Kidney epithelial cell (primary cell): ENCODE data around the gene KCNMA1. TPM values are rescaled to one million over a fixed set of nuclear protein-coding genes. Genes with fewer than 3 reads are reported as not detected.

Source experiments
- DNase-seq: peaks from one replicate; pipeline ENCODE4 v3.0.0-alpha.2; 2010; ENCODE audit warnings: low read depth
- H3K27me3 ChIP-seq: 2 replicates; pipeline ENCODE4 v1.6.0; 2011; ENCODE audit warnings: low read length; ENCODE audit not compliant: control insufficient read depth, insufficient read depth
- H3K36me3 ChIP-seq: 2 replicates; pipeline ENCODE4 v1.5.1; 2011; ENCODE audit warnings: low read length; ENCODE audit not compliant: control insufficient read depth, insufficient read depth
- H3K4me3 ChIP-seq: 2 replicates; pipeline ENCODE4 v1.5.1; 2011; ENCODE audit warnings: low read depth, mild to moderate bottlenecking, control low read depth, low read length
- total RNA-seq: library from RNA; depleted of rRNA; stranded (reverse); fragments of >200 nt; gene quantifications from 2 replicates; pipeline ENCODE4 v1.2.3, GENCODE V29; 2015
- TF ChIP-seq, protein P1 (sequence below): IDR thresholded peaks from 2 replicates; pipeline ENCODE4 v1.5.1; 2011; ENCODE audit warnings: mild to moderate bottlenecking, moderate library complexity, low read length, control low read depth, inconsistent platforms; ENCODE audit not compliant: insufficient read depth, poor library complexity, severe bottlenecking

KCNMA1 gene
- total RNA-seq, 1 donor from 2014 or later = 18.9 TPM

DNA sequence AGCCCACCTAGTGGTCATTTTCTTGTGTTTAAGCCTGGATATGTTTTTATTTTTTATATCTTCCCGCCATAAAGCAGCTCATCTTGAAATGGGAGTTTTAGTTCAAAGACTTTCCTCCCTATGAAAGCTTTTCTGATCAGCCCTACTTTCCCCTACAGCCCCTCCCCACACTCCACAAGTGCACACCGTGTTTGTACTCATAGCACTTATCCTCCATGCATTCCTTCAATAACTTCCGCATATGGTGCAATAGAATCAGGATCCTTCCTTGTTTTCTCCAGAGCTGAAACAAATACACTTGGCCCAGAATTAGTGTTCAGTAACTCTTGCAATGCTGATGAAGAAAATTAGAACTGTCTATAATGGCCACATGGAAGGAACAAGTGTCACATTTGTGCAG lies 235.9 kb downstream of the KCNMA1 start:
- H3K4me3 ChIP-seq = no peak overlapping the region
- no peak for DNase-seq
- H3K27me3 ChIP-seq = no peaks in the 10 kb centered on the region
- H3K36me3 ChIP-seq = no peaks in the 10 kb centered on the region
- TF ChIP-seq, protein P1, sequence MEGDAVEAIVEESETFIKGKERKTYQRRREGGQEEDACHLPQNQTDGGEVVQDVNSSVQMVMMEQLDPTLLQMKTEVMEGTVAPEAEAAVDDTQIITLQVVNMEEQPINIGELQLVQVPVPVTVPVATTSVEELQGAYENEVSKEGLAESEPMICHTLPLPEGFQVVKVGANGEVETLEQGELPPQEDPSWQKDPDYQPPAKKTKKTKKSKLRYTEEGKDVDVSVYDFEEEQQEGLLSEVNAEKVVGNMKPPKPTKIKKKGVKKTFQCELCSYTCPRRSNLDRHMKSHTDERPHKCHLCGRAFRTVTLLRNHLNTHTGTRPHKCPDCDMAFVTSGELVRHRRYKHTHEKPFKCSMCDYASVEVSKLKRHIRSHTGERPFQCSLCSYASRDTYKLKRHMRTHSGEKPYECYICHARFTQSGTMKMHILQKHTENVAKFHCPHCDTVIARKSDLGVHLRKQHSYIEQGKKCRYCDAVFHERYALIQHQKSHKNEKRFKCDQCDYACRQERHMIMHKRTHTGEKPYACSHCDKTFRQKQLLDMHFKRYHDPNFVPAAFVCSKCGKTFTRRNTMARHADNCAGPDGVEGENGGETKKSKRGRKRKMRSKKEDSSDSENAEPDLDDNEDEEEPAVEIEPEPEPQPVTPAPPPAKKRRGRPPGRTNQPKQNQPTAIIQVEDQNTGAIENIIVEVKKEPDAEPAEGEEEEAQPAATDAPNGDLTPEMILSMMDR = no peak

DNA sequence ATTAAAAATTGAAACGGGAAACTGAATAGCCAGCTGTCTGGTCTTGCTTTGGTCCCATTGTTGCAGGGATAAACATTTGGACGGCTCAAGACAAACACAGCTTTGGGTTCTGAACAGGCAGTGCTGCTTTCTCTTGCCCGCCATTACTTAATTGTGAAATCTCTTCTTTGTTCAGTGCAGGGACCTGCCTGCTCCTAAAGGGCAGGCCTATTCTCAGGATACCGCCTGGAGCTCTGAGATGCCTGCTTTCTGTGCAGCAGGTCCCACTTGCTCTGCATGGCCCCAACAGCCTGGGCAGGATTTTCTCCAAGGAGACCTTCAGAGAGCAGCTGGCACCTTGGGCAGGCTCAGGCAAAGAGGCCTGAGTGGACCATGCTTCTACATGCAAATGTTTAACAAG lies 237.6 kb downstream of the KCNMA1 start:
- H3K27me3 ChIP-seq = no peaks in the 10 kb centered on the region
- H3K4me3 ChIP-seq = no peak overlapping the region
- no peak for DNase-seq
- TF ChIP-seq, protein P1 = no peak
- no peaks in the 10 kb centered on the region for H3K36me3 ChIP-seq

DNA sequence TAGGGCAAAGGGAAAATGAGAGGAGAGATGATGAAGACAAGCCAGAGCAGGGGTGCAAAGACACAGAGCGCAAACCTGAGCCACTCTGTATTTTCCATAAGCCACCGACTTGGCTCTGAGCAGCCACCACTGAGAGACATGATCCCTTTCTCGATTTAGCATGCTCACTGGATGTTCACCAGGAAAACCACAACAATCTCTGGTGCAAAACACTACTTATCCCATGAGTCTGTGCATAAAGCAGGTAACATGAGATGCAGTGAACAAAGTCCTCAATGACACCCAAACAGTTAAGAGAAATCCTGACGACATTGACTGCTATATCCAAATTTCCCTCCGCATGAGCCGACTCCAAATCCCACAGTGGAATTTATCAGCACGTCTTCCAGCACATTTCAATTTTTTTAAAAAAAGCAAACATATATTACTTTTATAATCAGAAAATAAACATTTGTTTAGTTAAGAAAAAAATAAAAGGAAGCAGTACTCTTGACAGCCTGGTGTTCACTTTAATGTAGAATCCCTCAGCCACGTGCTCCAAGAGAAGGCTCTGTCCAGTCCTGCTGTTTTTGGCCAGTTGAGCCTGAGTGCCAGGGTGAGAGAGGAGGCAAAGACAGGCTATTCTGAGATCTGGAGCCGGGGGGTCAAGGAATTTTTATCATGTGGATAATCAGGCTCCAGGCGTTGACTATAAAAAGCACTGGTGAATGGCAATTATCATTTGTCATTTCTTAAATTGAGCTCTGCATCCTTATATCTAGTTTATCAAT lies 238.4 kb downstream of the KCNMA1 start:
- Histone ChIP-seq H3K4me3 (no peak overlapping the region), H3K27me3 (no peaks in the 10 kb centered on the region), H3K36me3 (no peaks in the 10 kb centered on the region)
- TF ChIP-seq, protein P1 = no peak
- no peak for DNase-seq

DNA sequence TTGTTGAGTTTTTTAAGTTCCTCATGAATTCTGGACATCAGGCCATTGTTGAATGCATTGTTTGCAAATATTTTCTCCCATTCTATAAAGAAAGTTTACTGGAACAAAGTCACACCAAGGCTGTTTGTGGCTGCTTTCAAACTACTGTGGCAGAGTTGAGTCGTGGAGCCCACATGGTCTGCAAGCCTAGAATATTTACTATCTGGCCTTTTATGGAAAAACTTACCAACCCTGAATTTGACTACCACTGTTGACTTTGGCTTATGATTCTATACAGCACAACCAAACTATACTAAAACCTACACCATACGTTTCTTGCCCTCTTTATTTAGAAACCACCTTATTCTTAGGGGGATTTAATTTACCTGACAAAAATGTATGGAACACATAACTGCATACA lies 239.1 kb downstream of the KCNMA1 start:
- TF ChIP-seq, protein P1 = no peak
- Histone ChIP-seq H3K27me3 (no peaks in the 10 kb centered on the region), H3K36me3 (no peaks in the 10 kb centered on the region), H3K4me3 (no peak overlapping the region)
- DNase-seq = no peak

DNA sequence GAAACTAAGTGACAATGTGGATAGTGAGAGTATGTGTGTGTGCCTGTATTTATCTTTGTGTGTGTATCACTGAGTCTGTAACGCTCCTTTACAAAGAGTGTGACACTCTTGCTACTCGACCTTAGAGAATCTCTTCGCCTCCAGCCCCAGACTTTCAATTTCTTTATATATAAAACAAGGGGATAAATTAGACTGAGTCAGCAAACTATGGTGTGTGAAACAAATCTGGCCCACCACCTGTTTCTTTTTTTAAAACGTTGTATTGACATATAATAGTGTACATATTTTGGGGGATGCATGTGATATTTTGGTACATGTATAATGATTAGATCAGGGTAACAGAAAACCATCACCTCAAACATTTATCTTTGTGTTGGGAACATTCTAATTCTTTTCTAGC lies 240.5 kb downstream of the KCNMA1 start:
- Histone ChIP-seq H3K27me3 (no peaks in the 10 kb centered on the region), H3K4me3 (no peak overlapping the region), H3K36me3 (no peaks in the 10 kb centered on the region)
- TF ChIP-seq, protein P1 = no peak
- DNase-seq = no peak

DNA sequence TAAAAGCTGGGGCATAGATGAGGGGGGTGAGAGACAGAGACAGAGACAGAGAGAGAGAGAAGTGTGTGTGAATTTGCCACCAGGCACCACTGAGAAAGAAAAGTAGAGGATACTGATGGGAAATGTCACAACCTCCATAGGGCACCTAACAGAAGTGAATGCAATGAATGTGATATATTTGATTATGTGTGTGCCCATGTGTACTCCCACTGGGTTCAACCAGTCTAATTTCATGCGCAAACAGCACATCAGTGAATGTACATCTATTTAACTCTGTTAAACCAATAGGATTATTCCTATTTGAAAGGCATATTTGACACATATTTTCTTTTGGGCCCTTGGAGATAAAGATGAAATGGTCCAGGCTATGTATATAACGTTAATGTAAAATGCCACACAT lies 241.3 kb downstream of the KCNMA1 start:
- Histone ChIP-seq H3K4me3 (no peak overlapping the region), H3K27me3 (no peaks in the 10 kb centered on the region), H3K36me3 (no peaks in the 10 kb centered on the region)
- TF ChIP-seq, protein P1 = no peak
- DNase-seq = no peak
